Measurements from ENCODE around the gene TFB2M. TPM values are rescaled to one million over a fixed set of nuclear protein-coding genes. Genes with fewer than 3 reads are reported as not detected.

The TFB2M gene
- total RNA-seq (2014; rRNA removed; shearing (Covaris generic)), result 10.7 and 15.0 TPM in 2 replicates
- 13.2 and 17.5 TPM in 2 replicates for total RNA-seq (2022)
- percentile 74 among the genes with signal in this experiment for Bru-seq, nascent RNA
- BruChase-seq, experiment 1, labeled RNA remaining after a 6-hour chase, result percentile 56 among the genes with signal in this experiment
- BruChase-seq, experiment 2, labeled RNA remaining after a 2-hour chase, result percentile 72 among the genes with signal in this experiment
- long read RNA-seq, transcript TFB2M-201 (8 exons, 1,848 nt), result major isoform, 35 of 39 reads
- long read RNA-seq, partial matches to known transcripts, result 0 of 39 reads
- long read RNA-seq, other reads (novel, unspliced or antisense), result 4 of 39 reads

- H3K4me3 ChIP-seq (ENCODE audit: low read depth, low read length, poor library complexity, severe bottlenecking), result peak within 1 kb of the TSS; percentile 92
Observed at GRCh38 chr1:246566128-246566812, at the start of gene TFB2M, which contains the start of gene CNST. TFB2M (minus strand) TSS chr1:246566261; CDS start chr1:246566138, 123 bp downstream. CNST (plus strand) TSS chr1:246566456; CDS start chr1:246591563, 25,107 bp downstream.

GRCh38 chr1:246613096-246613758, 47.2 kb upstream of the TFB2M start:
- Histone ChIP-seq H3K36me3 (ENCODE audit: insufficient read depth, low read length) (no peaks in the 10 kb centered on the region), H4K20me1 (ENCODE audit: insufficient read depth, low read length) (no peaks in the 10 kb centered on the region), H3K79me2 (ENCODE audit: insufficient read depth, low read depth, low read length) (no peaks in the 10 kb centered on the region; the same call in 1 of the 2 replicates), H2AFZ (ENCODE audit: low read length) (no peak overlapping the region), H3K9me3 (ENCODE audit: low read length) (no peaks in the 10 kb centered on the region), H3K4me2 (ENCODE audit: low read length) (no peak overlapping the region), H3K4me3 (ENCODE audit: low read depth, low read length, poor library complexity, severe bottlenecking) (no peak overlapping the region), H3K27ac (ENCODE audit: low read depth, low read length, poor library complexity, severe bottlenecking) (no peak overlapping the region), H3K9me2 (ENCODE audit: insufficient read depth, low read length) (no peaks in the 10 kb centered on the region), H3K4me1 (ENCODE audit: insufficient read depth, low read length, poor library complexity, severe bottlenecking) (no peaks in the 10 kb centered on the region)
- ChIA-PET POLR2A (interaction anchor here (1.2 kb wide), 1 partner anchor 36 kb away, joined by 3 read pairs; no protein-coding TSS in a partner anchor), CTCF (ENCODE audit: unreplicated experiment) (interaction anchor here (0.8 kb wide), 1 partner anchor 17 kb away, joined by 3 read pairs; no protein-coding TSS in a partner anchor)
- DNase-seq (ENCODE audit: low spot score), result no peak
- TF ChIP-seq EZH2phosphoT487 (IDR thresholded peaks at IDR 0.05; ENCODE audit: borderline replicate concordance, low read depth, low read length) (no peak), CTCF (conservative IDR thresholded peaks at IDR 0.05; ENCODE audit: low read length) (no peak)
- intact Hi-C loops (cut with micrococcal nuclease; ENCODE audit: unreplicated experiment), result no loop called here
- BruUV-seq (replicated peaks), result no TSS peak

More at GRCh38 chr1:246566128-246566812, at the start of gene TFB2M, which contains the start of gene CNST:
- POLR2A ChIA-PET, result interaction anchor here (0.5 to 2.0 kb wide), 8 partner anchors 9 to 1753 kb away, joined by 3 to 13 read pairs (median 4); no protein-coding TSS in a partner anchor
- peaks cover 29% of the 10 kb centered on the region for H3K36me3 ChIP-seq (ENCODE audit: insufficient read depth, low read length)
- peaks cover 71% of the 10 kb centered on the region for H3K79me2 ChIP-seq (ENCODE audit: insufficient read depth, low read depth, low read length)
- H3K27ac ChIP-seq (ENCODE audit: low read depth, low read length, poor library complexity, severe bottlenecking), result peak within 1 kb of the TSS; percentile 76
- H3K9me3 ChIP-seq (ENCODE audit: low read length), result no peaks in the 10 kb centered on the region; the same call in 1 of the 2 replicates
- no TSS peak for BruUV-seq (replicated peaks)
- no peaks in the 10 kb centered on the region for H4K20me1 ChIP-seq (ENCODE audit: insufficient read depth, low read length)
- peaks cover 48% of the 10 kb centered on the region for H3K4me1 ChIP-seq (ENCODE audit: insufficient read depth, low read length, poor library complexity, severe bottlenecking)
- intact Hi-C loops (cut with micrococcal nuclease; ENCODE audit: unreplicated experiment), result loop anchor here (1.0 to 10.0 kb wide), 5 partner anchors 59 to 649 kb away; partner anchors contain the start of genes AHCTF1 and SMYD3
- CTCF ChIA-PET (ENCODE audit: unreplicated experiment), result interaction anchor here (1.5 kb wide), 1 partner anchor 13 kb away, joined by 4 read pairs; no protein-coding TSS in a partner anchor
- H2AFZ ChIP-seq (ENCODE audit: low read length), result peak within 1 kb of the TSS; percentile 85
- peak; percentile 99 for DNase-seq (ENCODE audit: low spot score)
- TF ChIP-seq EZH2phosphoT487 (IDR thresholded peaks at IDR 0.05; ENCODE audit: borderline replicate concordance, low read depth, low read length) (no peak), CTCF (conservative IDR thresholded peaks at IDR 0.05; ENCODE audit: low read length) (no peak)
- peak within 1 kb of the TSS; percentile 98 for H3K4me2 ChIP-seq (ENCODE audit: low read length)
- no peaks in the 10 kb centered on the region for H3K9me2 ChIP-seq (ENCODE audit: insufficient read depth, low read length)

Measured in OCI-LY7 (cell line).